IgD-negative memory B cell (primary cell): Measurements from ENCODE around the gene CFAP157. TPM values are rescaled to one million over a fixed set of nuclear protein-coding genes. Genes with fewer than 3 reads are reported as not detected.

Experiments
- H3K27ac Mint-ChIP-seq, 3 donors: one replicate each; pipeline ENCODE4 v1.8.0; 2020 to 2022; ENCODE audit warnings: mild to moderate bottlenecking in 3 of 3, mixed read lengths in 3 of 3, moderate library complexity in 1 of 3
- H3K27me3 Mint-ChIP-seq: one replicate; pipeline ENCODE4 v1.8.0; 2021; ENCODE audit warnings: mixed read lengths
- H3K36me3 Mint-ChIP-seq: one replicate; pipeline ENCODE4 v1.8.0; 2020; ENCODE audit warnings: mild to moderate bottlenecking, mixed read lengths
- H3K4me1 Mint-ChIP-seq, 3 donors: one replicate each; pipeline ENCODE4 v1.8.0; 2020 to 2022; ENCODE audit warnings: mixed read lengths in 3 of 3, mild to moderate bottlenecking in 1 of 3
- H3K4me3 Mint-ChIP-seq, 4 donors: one replicate each; pipeline ENCODE4 v1.8.0; 2020 to 2022; ENCODE audit warnings: mild to moderate bottlenecking in 4 of 4, mixed read lengths in 4 of 4, moderate library complexity in 3 of 4
- H3K9me3 Mint-ChIP-seq, 3 donors: one replicate each; pipeline ENCODE4 v1.8.0; 2020 to 2021; ENCODE audit warnings: mixed read lengths in 3 of 3, mild to moderate bottlenecking in 1 of 3
- polyA plus RNA-seq: library from polyadenylated mRNA; unstranded; fragments of 300-500 nt; fragmentation: Illumina TruSeq; gene quantifications from one replicate; pipeline ENCODE4 v1.2.3, GENCODE V29; 2021

Gene CFAP157
- polyA plus RNA-seq, 1 donor from 2014 or later = not detected

DNA sequence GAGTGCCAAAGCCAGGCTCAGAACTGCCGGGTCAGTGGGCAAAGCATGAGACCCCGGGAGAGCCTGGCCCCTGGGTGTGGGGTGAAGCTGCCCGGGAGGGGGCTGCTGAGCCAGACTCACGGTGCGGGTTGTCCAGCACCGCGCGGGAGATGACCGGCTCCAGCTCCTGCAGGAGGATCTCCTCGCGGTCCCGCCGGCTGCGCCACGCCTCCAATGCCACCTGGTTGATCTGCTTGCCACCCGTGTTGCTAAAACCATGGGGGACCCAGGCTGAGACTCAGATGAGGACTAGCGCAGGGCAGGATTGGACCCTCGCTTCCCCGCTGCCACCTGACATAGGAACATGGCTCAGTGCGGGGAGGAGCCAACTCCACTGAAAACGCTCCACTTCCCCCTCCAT is 25.7 kb downstream of the CFAP157 start:
- H3K27me3 Mint-ChIP-seq = peaks cover 2% of the 10 kb centered on the region
- no peak overlapping the region for H3K27ac Mint-ChIP-seq
- H3K9me3 Mint-ChIP-seq = no peaks in the 10 kb centered on the region
- no peak overlapping the region for H3K4me3 Mint-ChIP-seq
- peaks cover 3 to 11% (median 4%) of the 10 kb centered on the region in 3 donors for H3K4me1 Mint-ChIP-seq
- H3K36me3 Mint-ChIP-seq = no peaks in the 10 kb centered on the region

DNA sequence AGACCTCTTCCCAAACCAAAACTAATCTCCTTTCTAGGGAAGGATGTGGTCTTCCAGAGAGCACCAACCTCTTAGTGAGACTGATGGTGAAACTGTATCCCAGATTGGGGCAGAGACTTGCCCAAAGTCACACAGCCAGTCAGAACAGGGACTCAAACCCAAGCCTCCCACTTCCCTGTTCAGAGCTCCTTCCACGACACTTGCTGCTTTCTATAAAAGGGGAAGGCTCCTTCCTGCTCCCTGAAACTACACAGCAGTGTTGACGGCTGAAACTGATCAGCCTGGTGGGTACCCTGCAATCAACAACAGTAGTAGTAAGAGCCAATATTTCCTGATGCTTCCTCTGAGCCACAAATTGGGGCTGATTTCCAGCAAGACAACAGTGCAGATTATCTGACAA is 26.8 kb downstream of the CFAP157 start:
- no peaks in the 10 kb centered on the region for H3K36me3 Mint-ChIP-seq
- H3K27ac Mint-ChIP-seq = peak overlapping the region in 2 of 3 donors; percentile 50 to 97
- H3K27me3 Mint-ChIP-seq = peaks cover 2% of the 10 kb centered on the region
- H3K4me1 Mint-ChIP-seq = peaks cover 3 to 11% (median 11%) of the 10 kb centered on the region in 3 donors
- H3K4me3 Mint-ChIP-seq = peak overlapping the region in 2 of 4 donors; percentile 43 to 92
- H3K9me3 Mint-ChIP-seq = no peaks in the 10 kb centered on the region

- peak overlapping the region in 2 of 3 donors; percentile 91 to 97 for H3K27ac Mint-ChIP-seq
- H3K27me3 Mint-ChIP-seq = peaks cover 2% of the 10 kb centered on the region
- H3K9me3 Mint-ChIP-seq = no peaks in the 10 kb centered on the region
- H3K4me3 Mint-ChIP-seq = peak overlapping the region; percentile 89 to 96 (median 91)
- no peaks in the 10 kb centered on the region for H3K36me3 Mint-ChIP-seq
- H3K4me1 Mint-ChIP-seq = peaks cover 3 to 11% (median 11%) of the 10 kb centered on the region in 3 donors
Observed at GRCh38 chr9:127734247-127734746, 27.5 kb downstream of the CFAP157 start.

- Mint-ChIP-seq H3K27ac (peak within 1 kb of the TSS; percentile 96 to 99 (median 97)), H3K4me3 (peak within 1 kb of the TSS; percentile 90 to 96 (median 93)), H3K4me1 (peaks cover 3 to 11% (median 11%) of the 10 kb centered on the region in 3 donors), H3K36me3 (no peaks in the 10 kb centered on the region), H3K27me3 (peaks cover 2% of the 10 kb centered on the region), H3K9me3 (no peaks in the 10 kb centered on the region)
Observed at GRCh38 chr9:127734747-127735529, 28.1 kb downstream of the CFAP157 start, which contains the start of gene TOR2A. TSS of gene TOR2A (minus strand) at chr9:127735294. CDS start at chr9:127735270, 24 bp downstream.

- peaks cover 2% of the 10 kb centered on the region for H3K27me3 Mint-ChIP-seq
- no peaks in the 10 kb centered on the region for H3K36me3 Mint-ChIP-seq
- H3K4me3 Mint-ChIP-seq = peak overlapping the region; percentile 84 to 96 (median 92)
- H3K27ac Mint-ChIP-seq = peak overlapping the region; percentile 90 to 99 (median 96)
- H3K4me1 Mint-ChIP-seq = peaks cover 3 to 11% (median 11%) of the 10 kb centered on the region in 3 donors
- no peaks in the 10 kb centered on the region for H3K9me3 Mint-ChIP-seq
Observed at GRCh38 chr9:127735530-127736185, 28.9 kb downstream of the CFAP157 start.

- H3K36me3 Mint-ChIP-seq = no peaks in the 10 kb centered on the region
- peak overlapping the region in 2 of 3 donors; percentile 48 to 87 for H3K27ac Mint-ChIP-seq
Observed at GRCh38 chr9:127738666-127739065, 31.9 kb downstream of the CFAP157 start.

GRCh38 chr9:127739614-127740330 is 33.0 kb downstream of the CFAP157 start:
- Mint-ChIP-seq H3K9me3 (no peaks in the 10 kb centered on the region), H3K4me1 (peaks cover 3 to 11% (median 5%) of the 10 kb centered on the region in 3 donors), H3K4me3 (no peak overlapping the region), H3K27ac (no peak overlapping the region), H3K27me3 (peaks cover 2% of the 10 kb centered on the region), H3K36me3 (no peaks in the 10 kb centered on the region)

More at GRCh38 chr9:127738666-127739065, 31.9 kb downstream of the CFAP157 start:
- Mint-ChIP-seq H3K9me3 (no peaks in the 10 kb centered on the region), H3K4me3 (peak overlapping the region in 1 of 4 donors; percentile 52), H3K4me1 (peaks cover 3 to 11% (median 11%) of the 10 kb centered on the region in 3 donors), H3K27me3 (peaks cover 2% of the 10 kb centered on the region)

- H3K36me3 Mint-ChIP-seq = no peaks in the 10 kb centered on the region
- H3K9me3 Mint-ChIP-seq = no peaks in the 10 kb centered on the region
- H3K27me3 Mint-ChIP-seq = no peaks in the 10 kb centered on the region
- H3K4me3 Mint-ChIP-seq = no peak overlapping the region
- H3K4me1 Mint-ChIP-seq = peaks cover 0 to 7% (median 0%) of the 10 kb centered on the region in 3 donors
- H3K27ac Mint-ChIP-seq = peak overlapping the region in 2 of 3 donors; percentile 12 to 71
Observed at GRCh38 chr9:127741831-127742434, 35.1 kb downstream of the CFAP157 start.

GRCh38 chr9:127742435-127743088 is 35.8 kb downstream of the CFAP157 start:
- H3K27me3 Mint-ChIP-seq = no peaks in the 10 kb centered on the region
- peak overlapping the region in 1 of 3 donors; percentile 71 for H3K27ac Mint-ChIP-seq
- H3K4me3 Mint-ChIP-seq = no peak overlapping the region
- peaks cover 0 to 7% (median 0%) of the 10 kb centered on the region in 3 donors for H3K4me1 Mint-ChIP-seq
- no peaks in the 10 kb centered on the region for H3K9me3 Mint-ChIP-seq
- H3K36me3 Mint-ChIP-seq = no peaks in the 10 kb centered on the region

DNA sequence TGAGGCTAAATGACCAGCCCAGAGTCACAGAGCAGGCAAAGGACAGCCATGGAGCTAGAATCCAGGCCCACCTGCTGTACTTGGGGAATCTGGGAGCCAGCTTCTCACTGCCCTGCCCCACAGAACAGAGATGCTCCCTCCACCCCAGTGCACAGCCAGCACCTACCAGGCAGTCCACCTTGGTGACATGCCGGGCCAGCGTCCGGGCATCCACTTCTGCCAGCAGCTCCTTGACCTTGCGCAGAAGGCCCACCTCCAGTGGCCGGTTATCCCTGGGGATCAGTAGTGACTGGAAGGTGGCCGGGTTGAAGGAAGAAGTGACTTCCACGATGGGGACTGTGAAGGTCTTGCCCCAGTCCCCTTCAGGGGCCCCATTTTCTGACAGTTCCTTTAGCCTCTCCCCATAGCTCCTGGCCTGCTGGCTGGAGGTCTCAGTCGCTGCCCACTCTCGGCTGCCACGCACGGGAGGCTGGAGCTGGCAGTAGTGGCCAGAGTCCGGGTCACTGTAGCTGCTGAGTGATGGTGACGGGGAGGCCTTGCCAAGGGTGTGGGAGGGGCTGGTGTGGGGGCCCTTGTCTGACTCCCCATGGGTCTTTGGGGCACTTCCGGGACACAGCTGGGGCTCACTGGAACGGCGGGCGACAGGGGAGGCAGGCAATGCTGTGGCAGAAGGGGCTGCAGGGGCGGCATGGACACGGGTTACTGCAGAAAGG is 37.8 kb downstream of the CFAP157 start:
- no peaks in the 10 kb centered on the region for H3K9me3 Mint-ChIP-seq
- no peaks in the 10 kb centered on the region for H3K4me1 Mint-ChIP-seq
- H3K27ac Mint-ChIP-seq = no peak overlapping the region
- H3K27me3 Mint-ChIP-seq = no peaks in the 10 kb centered on the region
- no peaks in the 10 kb centered on the region for H3K36me3 Mint-ChIP-seq
- H3K4me3 Mint-ChIP-seq = no peak overlapping the region

DNA sequence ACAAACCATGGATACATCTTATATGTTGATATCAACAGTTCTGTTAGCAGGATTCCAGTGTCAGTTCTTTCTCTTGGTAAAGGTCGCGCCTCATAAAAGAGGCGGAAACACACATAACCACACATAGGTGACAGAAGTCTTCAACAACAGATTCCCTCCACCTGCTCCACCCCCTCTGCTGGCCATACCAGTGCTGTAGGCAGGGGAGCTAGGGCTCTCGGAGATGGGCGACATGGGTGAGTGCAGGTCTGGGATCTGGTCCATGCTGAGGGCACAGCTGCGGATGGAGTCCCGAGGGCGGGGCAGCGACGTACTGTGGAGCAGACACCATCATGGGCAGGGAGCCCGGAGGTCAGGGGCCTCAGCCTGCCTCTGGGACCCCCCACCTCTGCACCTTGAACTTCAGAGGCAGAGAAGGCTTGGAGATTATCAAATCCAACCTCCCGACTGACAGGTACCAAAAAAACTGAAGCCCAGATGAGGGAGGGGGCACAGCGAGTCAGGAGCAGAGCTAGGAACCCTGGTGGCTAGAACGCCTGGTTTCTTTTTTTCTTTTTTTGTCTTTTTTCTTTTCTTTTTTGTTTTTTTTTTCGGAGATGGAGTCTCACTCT is 40.3 kb downstream of the CFAP157 start:
- H3K4me3 Mint-ChIP-seq = no peak overlapping the region
- no peaks in the 10 kb centered on the region for H3K27me3 Mint-ChIP-seq
- H3K4me1 Mint-ChIP-seq = peaks cover 0 to 4% (median 1%) of the 10 kb centered on the region in 3 donors
- no peaks in the 10 kb centered on the region for H3K9me3 Mint-ChIP-seq
- peaks cover 3% of the 10 kb centered on the region for H3K36me3 Mint-ChIP-seq
- peak overlapping the region; percentile 32 to 81 (median 47) for H3K27ac Mint-ChIP-seq

DNA sequence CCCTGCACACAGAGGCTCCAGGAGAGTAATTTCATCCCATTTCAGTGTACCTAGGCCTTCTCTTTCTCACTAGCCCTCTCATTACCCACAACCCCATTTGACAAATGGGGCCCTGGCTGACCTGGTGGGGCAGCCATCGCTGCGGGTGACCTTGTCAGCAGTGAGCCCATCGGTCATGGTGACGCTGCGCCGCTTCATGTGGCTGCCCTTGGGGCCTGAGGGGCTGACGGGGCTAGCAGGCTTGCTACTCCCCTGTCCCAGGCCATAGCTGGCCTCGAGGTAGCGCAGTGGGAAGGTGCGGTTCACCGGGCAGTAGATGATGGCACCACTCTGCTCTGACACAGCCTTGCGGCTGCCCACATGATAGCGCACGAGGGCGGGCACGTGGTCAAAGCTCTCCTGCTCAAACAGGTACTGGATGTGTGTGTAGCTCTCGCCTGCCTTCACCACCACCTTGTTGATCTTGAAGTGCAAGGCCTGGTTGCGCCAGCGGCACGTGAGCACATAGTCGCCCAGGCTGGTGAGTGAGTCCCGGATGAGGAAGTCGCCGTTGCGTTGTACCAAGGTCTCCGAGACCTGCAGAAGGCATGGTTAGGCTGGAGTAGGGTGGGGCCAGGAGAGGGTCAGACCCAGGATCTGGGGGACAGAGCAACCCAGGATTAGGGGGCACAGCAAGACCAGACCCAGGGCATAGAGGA is 42.5 kb downstream of the CFAP157 start:
- Mint-ChIP-seq H3K4me3 (no peak overlapping the region), H3K27me3 (no peaks in the 10 kb centered on the region), H3K27ac (no peak overlapping the region), H3K4me1 (peaks cover 0 to 7% (median 4%) of the 10 kb centered on the region in 3 donors), H3K36me3 (peaks cover 3% of the 10 kb centered on the region), H3K9me3 (no peaks in the 10 kb centered on the region)
